SJSA1 (cell line): Measurements from ENCODE around the gene IFI35. TPM values are rescaled to one million over a fixed set of nuclear protein-coding genes. Genes with fewer than 3 reads are reported as not detected.
"Not testable (repeated sequence)": the region's sequence is repeated elsewhere in the genome, so short reads cannot be mapped to it uniquely, and the experiment has no call there.

Experiments used
- DNase-seq, 2 experiments: peaks; one replicate each; pipeline ENCODE4 v3.0.0-alpha.2; 2015 to 2020; ENCODE audit warnings: low spot score in 2 of 2, low read depth in 1 of 2
- H3K27ac ChIP-seq: fragments of 250-450 bp; sonication (Bioruptor Pico); 2 replicates; pipeline ENCODE4 v1.5.1; 2020; ENCODE audit warnings: mild to moderate bottlenecking, moderate library complexity
- H3K27me3 ChIP-seq: fragments of 250-450 bp; sonication (Bioruptor Pico); replicated peaks from 2 replicates; pipeline ENCODE4 v1.5.1; 2020; ENCODE audit warnings: mild to moderate bottlenecking, moderate library complexity
- H3K36me3 ChIP-seq: fragments of 250-450 bp; sonication (Bioruptor Pico); 2 replicates; pipeline ENCODE4 v1.5.1; 2020; ENCODE audit warnings: mild to moderate bottlenecking
- H3K4me1 ChIP-seq: fragments of 250-450 bp; sonication (Bioruptor Pico); replicated peaks from 2 replicates; pipeline ENCODE4 v1.6.1; 2021; ENCODE audit warnings: mild to moderate bottlenecking
- H3K4me3 ChIP-seq: fragments of 250-450 bp; sonication (Bioruptor Pico); 2 replicates; pipeline ENCODE4 v1.5.1; 2020; ENCODE audit warnings: mild to moderate bottlenecking
- H3K9me3 ChIP-seq: fragments of 250-450 bp; sonication (Bioruptor Pico); replicated peaks from 2 replicates; pipeline ENCODE4 v1.5.1; 2020; ENCODE audit warnings: mild to moderate bottlenecking
- total RNA-seq: library from RNA; depleted of rRNA; stranded (reverse); fragments of >200 nt; shearing (Covaris generic); gene quantifications from 2 replicates; pipeline ENCODE4 v1.2.3, GENCODE V29; 2014; rRNA removed

Gene IFI35
- total RNA-seq = 16.4 and 17.7 TPM in 2 replicates

- H3K27me3 ChIP-seq = no peaks in the 10 kb centered on the region
- peak within 1 kb of the TSS; percentile 48 for H3K4me3 ChIP-seq
- H3K36me3 ChIP-seq = peaks cover 40% of the 10 kb centered on the region
- DNase-seq = peak; percentile 77 to 83
- peak within 1 kb of the TSS; percentile 64 for H3K27ac ChIP-seq
- no peaks in the 10 kb centered on the region for H3K9me3 ChIP-seq
- H3K4me1 ChIP-seq = peaks cover 25% of the 10 kb centered on the region
Measured at GRCh38 chr17:43006639-43007551, at the start of gene IFI35. TSS of gene IFI35 (plus strand) at chr17:43006784. CDS start at chr17:43006948, 164 bp downstream.

- H3K27me3 ChIP-seq = no peaks in the 10 kb centered on the region
- H3K27ac ChIP-seq = peak within 1 kb of the TSS; percentile 71
- H3K4me1 ChIP-seq = peaks cover 3% of the 10 kb centered on the region; the same call in 1 of the 2 replicates
- H3K36me3 ChIP-seq = peaks cover 42% of the 10 kb centered on the region
- peak; percentile 89 to 90 for DNase-seq
- no peaks in the 10 kb centered on the region for H3K9me3 ChIP-seq
- peak within 1 kb of the TSS; percentile 60 for H3K4me3 ChIP-seq
Measured at GRCh38 chr17:42964161-42964932, 42.2 kb upstream of the IFI35 start, which contains the start of gene AARSD1. TSS of gene AARSD1 (minus strand) at chr17:42964454. CDS start at chr17:42964440, 14 bp downstream.

- Histone ChIP-seq H3K4me3 (no peak overlapping the region), H3K4me1 (peaks cover 3% of the 10 kb centered on the region; the same call in 1 of the 2 replicates), H3K9me3 (no peaks in the 10 kb centered on the region), H3K27me3 (no peaks in the 10 kb centered on the region), H3K27ac (no peak overlapping the region), H3K36me3 (peaks cover 6% of the 10 kb centered on the region; the same call in 1 of the 2 replicates)
- no peak for DNase-seq
Measured at GRCh38 chr17:42967925-42968324, 38.7 kb upstream of the IFI35 start.

GRCh38 chr17:42969001-42969581 lies 37.5 kb upstream of the IFI35 start:
- H3K9me3 ChIP-seq = no peaks in the 10 kb centered on the region
- no peak for DNase-seq
- no peak overlapping the region for H3K27ac ChIP-seq
- no peaks in the 10 kb centered on the region for H3K27me3 ChIP-seq
- H3K4me3 ChIP-seq = no peak overlapping the region
- no peaks in the 10 kb centered on the region; the same call in 1 of the 2 replicates for H3K4me1 ChIP-seq
- no peaks in the 10 kb centered on the region for H3K36me3 ChIP-seq

- Histone ChIP-seq H3K9me3 (no peaks in the 10 kb centered on the region), H3K27me3 (no peaks in the 10 kb centered on the region), H3K36me3 (no peaks in the 10 kb centered on the region), H3K4me1 (no peaks in the 10 kb centered on the region; the same call in 1 of the 2 replicates), H3K27ac (no peak overlapping the region), H3K4me3 (no peak overlapping the region)
- no peak for DNase-seq
Measured at GRCh38 chr17:42971589-42971988, 35.0 kb upstream of the IFI35 start.

- not testable (repeated sequence) for H3K27ac ChIP-seq, H3K9me3 ChIP-seq, H3K4me3 ChIP-seq, H3K4me1 ChIP-seq, DNase-seq, H3K36me3 ChIP-seq, H3K27me3 ChIP-seq
Measured at GRCh38 chr17:42973323-42973722, 33.3 kb upstream of the IFI35 start.

GRCh38 chr17:42975265-42975664 lies 31.3 kb upstream of the IFI35 start:
- no peaks in the 10 kb centered on the region for H3K27me3 ChIP-seq
- H3K4me1 ChIP-seq = peaks cover 11% of the 10 kb centered on the region
- DNase-seq = no peak
- H3K36me3 ChIP-seq = no peaks in the 10 kb centered on the region
- H3K27ac ChIP-seq = no peak overlapping the region
- H3K4me3 ChIP-seq = no peak overlapping the region
- no peaks in the 10 kb centered on the region; the same call in 1 of the 2 replicates for H3K9me3 ChIP-seq

- not testable (repeated sequence) for H3K9me3 ChIP-seq, DNase-seq, H3K27me3 ChIP-seq, H3K36me3 ChIP-seq, H3K4me3 ChIP-seq, H3K27ac ChIP-seq
- peaks cover 11% of the 10 kb centered on the region for H3K4me1 ChIP-seq
Measured at GRCh38 chr17:42975701-42976100, 30.9 kb upstream of the IFI35 start.

- peak in 1 of 2 experiments; percentile 70 for DNase-seq
- H3K4me1 ChIP-seq = peaks cover 25% of the 10 kb centered on the region
- H3K36me3 ChIP-seq = peaks cover 15% of the 10 kb centered on the region
- H3K9me3 ChIP-seq = no peaks in the 10 kb centered on the region; the same call in 1 of the 2 replicates
- H3K4me3 ChIP-seq = peak within 1 kb of the TSS; percentile 96
- no peaks in the 10 kb centered on the region for H3K27me3 ChIP-seq
- H3K27ac ChIP-seq = peak within 1 kb of the TSS; percentile 55
Measured at GRCh38 chr17:42979511-42980273, 26.9 kb upstream of the IFI35 start, which contains the start of gene PTGES3L. TSS of gene PTGES3L (minus strand) at chr17:42980080. CDS start at chr17:42980053, 27 bp downstream.

- H3K4me3 ChIP-seq = peak within 1 kb of the TSS; percentile 96
- H3K27me3 ChIP-seq = no peaks in the 10 kb centered on the region
- peaks cover 18% of the 10 kb centered on the region for H3K36me3 ChIP-seq
- DNase-seq = peak; percentile 85 to 90
- H3K4me1 ChIP-seq = peaks cover 25% of the 10 kb centered on the region
- peak within 1 kb of the TSS; percentile 55 for H3K27ac ChIP-seq
- no peaks in the 10 kb centered on the region; the same call in 1 of the 2 replicates for H3K9me3 ChIP-seq
Measured at GRCh38 chr17:42980274-42980765, 26.3 kb upstream of the IFI35 start, which contains the start of gene RUNDC1. TSS of gene RUNDC1 (plus strand) at chr17:42980565. CDS start at chr17:42980577, 12 bp downstream.

- Histone ChIP-seq H3K36me3 (peaks cover 22% of the 10 kb centered on the region), H3K4me1 (peaks cover 25% of the 10 kb centered on the region), H3K27ac (peak overlapping the region; percentile 55), H3K27me3 (no peaks in the 10 kb centered on the region), H3K4me3 (peak overlapping the region; percentile 96), H3K9me3 (no peaks in the 10 kb centered on the region; the same call in 1 of the 2 replicates)
- DNase-seq = peak; percentile 31 to 55
Measured at GRCh38 chr17:42980766-42981397, 25.7 kb upstream of the IFI35 start.

GRCh38 chr17:42982266-42982665 lies 24.3 kb upstream of the IFI35 start:
- Histone ChIP-seq H3K36me3 (peaks cover 32% of the 10 kb centered on the region), H3K27me3 (no peaks in the 10 kb centered on the region), H3K9me3 (no peaks in the 10 kb centered on the region; the same call in 1 of the 2 replicates), H3K4me3 (no peak overlapping the region), H3K27ac (no peak overlapping the region), H3K4me1 (peaks cover 25% of the 10 kb centered on the region)
- DNase-seq = no peak
